ENCODE results near the gene TMEM272. TPM values are rescaled to one million over a fixed set of nuclear protein-coding genes. Genes with fewer than 3 reads are reported as not detected.

Gene TMEM272, protein sequence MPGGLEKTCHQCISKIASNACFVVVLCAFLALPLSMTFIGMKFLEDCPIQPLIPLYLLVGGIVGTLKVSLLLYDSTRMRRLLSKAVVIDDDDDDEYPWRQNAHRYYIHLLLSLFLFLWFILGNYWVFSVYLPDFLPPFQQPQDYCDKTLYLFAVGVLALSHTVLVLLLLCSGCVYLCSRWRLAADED
- not detected in 2 replicates for total RNA-seq (2014; rRNA removed)
- not detected for polyA plus RNA-seq (2012)

DNA sequence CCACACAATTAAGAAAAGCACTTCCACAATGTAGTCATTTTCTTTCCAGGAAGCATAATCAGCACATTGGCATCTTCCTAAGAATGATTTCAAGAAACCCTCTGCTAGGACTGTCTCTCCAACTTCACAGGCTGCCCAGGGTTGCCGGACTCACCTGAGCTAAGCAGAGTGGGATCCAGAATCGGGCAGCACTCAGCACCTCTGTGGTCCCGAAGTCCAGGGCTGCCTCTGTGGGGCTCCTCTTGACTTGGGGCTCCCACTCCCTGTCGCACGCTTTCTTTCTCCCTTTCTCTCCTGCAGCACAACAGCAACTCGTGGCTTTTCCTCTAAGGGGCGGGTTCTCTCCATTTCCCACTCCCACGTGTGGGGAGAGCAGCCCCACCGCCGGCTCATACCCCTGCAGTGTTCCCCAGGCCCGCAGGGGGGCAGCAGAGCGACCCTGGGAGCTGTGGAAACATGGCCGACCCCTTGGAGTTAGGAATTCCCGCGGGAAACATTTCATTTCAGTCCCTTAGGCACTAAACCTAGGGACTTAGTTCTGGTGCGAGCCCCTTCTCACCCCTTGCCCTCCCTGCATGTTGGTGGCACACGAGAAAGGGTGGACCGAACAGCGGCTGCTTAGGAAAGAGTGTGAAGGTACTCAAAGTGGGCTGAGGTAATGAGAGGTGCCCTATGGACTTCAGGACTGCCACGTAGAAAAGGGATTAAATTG, at the start of gene TMEM272:
TMEM272 (minus strand) TSS at position 316 of the 712 bp plus-strand sequence. CDS start 6,647 bp downstream, outside the sequence.
- peak; percentile 43 for DNase-seq (ENCODE audit: low read depth)

DNA sequence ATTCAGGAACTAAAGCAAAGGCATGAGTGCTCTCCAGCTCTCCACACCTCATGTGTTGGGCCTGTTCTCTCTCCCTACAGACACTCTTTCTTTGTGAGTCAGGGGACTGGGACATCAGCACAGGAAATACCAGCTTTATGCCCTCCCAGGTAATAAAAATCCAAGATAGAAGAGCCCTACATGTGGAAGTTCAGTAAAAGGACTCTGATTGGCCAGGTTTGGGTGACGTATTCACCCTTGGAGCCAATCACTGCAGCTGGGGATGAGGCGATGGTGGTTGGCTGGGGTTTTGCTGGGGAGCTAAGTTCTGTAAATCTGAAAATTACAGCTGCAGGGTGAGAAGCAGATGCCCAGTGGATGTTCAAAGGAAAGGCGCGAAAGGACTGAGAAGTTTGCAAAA, 49.3 kb upstream of the TMEM272 start:
- peak; percentile 29 for DNase-seq (ENCODE audit: low read depth)

DNA sequence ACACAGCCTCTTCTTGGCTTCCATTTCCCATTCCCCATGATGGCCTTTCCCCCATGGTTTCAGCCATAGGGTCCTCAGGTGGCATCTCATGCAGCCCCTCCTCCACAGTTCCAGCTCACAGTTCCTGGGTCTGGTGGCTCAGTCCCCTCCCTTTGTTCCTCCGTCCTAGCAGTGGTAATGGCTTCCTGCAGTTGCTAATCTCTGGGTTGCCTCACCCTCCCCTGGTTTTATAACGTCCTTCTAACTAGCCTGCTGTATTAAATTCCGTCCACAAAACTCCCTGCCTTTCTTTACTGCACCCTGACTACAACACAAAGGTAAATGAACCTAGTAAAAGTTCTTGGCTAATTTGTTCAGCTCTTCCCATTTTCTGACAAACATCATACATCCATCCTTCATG, 47.7 kb upstream of the TMEM272 start:
- no peak for DNase-seq (ENCODE audit: low read depth)

DNA sequence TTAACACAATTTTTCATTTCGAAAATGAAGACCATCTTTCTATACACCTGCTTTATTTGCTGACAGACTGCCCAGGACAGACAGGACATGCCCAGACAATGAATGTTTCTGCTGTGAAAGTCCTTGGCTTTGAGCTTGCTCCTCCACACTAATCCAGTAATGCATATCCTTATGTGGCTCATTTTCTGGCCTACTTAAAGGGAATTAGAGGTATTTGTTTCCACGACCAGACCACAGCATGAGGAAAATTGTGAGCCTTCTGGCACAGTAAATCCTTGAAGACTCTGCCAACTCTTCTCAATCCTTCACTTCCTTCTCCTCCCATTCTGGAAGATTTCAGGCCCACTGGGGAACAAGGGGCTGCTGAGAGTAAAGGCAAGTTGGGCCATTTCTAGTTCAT, 42.5 kb upstream of the TMEM272 start:
- DNase-seq (ENCODE audit: low read depth) = no peak

DNA sequence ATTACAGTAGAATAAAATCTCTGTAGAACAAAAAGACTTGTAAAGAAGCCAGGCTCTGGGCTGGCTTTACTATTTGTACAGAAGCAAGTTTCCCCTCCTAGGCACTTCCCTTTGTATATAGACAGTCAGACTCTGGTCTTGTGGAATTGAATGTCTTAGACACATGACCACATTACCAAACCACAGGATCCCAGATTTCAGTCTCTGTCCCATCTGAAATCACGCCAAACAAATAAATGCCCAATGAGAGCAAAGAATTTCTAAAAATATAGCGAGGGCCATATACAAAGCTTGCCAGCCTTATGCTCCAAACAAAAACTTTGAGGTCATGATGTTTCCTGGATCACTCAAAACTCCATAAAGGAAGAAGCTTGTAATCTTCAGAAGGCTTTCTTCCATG, 40.7 kb upstream of the TMEM272 start:
- no peak for DNase-seq (ENCODE audit: low read depth)

DNA sequence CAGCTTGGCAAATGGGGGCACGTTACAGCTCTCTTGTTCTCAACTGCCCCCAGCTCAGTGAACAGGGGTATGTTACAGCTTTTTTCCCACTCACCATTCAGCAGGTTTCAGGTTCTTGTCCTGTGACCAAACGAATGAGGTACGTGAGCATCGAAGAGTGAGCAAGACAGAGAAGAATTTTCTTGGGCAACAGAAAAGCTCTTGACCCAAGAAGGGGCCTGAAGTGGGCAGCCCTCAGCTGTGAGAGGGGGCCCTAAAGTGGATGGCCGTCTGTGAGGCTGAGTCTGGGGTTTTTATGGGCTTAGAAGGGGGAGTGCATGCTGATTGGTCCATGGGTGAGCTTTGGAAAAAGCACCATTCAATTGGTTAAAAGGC, 38.2 kb upstream of the TMEM272 start:
- DNase-seq (ENCODE audit: low read depth) = no peak

DNA sequence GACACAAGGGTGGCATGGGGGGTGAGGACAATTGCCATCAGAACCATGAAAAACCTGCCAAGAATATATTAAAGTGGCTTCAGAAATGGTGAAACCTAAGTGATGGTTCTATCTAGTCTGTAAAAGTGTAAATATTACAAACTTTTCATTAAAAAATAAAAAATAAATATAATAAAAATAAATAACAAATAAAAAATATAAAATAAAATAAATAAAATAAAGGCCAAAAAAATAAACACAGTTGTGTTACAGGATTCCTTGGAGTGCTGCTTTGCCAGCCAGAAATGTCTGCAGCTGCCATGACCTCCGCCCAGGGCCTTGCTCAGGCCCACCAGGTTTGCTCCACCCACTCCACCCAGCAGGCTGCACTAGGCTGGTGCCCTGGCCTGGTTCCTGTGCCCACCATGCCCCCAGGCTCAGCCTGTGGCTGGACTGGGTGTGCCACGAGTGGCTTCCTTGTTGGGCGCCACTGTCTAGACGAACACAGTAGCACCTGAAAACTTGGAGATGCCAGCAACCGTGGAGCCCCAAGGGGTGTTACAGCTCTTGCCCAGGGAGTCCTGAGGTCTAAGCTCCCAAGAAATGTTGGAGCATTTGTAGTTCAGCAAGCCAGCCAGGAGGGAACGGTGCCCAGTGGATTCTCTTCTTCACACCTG, 37.7 kb upstream of the TMEM272 start:
- no peak for DNase-seq (ENCODE audit: low read depth)

DNA sequence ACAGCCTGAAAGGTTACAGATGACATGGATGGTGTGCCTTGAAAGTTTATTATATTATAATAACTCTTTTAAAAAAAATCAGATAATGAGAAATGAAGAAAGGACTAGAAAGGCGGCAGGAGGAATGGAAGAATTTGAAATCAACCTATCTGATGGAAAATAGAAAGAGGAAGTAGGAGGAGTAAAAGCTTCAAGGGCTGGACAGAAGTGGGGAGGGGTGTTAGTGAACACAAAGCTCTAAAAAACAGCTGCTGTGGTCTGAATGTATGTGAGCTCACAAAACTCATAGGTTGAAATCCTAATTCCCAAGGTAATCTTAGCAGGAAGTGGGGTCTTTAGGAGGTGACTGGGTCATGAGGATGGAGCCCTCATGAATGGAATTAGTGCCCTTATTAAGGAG, 36.3 kb upstream of the TMEM272 start:
- DNase-seq (ENCODE audit: low read depth) = no peak

DNA sequence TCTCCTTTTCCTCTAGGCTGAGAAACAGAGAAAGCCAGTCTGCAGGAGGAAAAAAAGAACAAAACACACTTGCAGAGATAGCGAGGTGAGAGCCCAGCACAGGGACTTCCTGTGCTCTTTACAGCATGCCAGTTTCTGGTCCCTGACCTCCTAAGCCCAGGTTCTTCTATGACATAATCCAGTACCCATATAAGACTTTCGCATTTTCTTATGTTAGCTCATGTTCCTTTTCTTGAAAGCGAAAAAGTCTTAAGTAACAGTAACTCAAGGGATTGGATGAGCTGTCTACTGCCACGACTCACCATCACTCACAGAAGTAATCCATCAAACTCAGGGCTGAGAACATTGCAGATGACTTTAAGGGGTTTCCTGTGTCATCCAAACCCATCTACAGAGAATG, 34.2 kb upstream of the TMEM272 start:
- no peak for DNase-seq (ENCODE audit: low read depth)

DNA sequence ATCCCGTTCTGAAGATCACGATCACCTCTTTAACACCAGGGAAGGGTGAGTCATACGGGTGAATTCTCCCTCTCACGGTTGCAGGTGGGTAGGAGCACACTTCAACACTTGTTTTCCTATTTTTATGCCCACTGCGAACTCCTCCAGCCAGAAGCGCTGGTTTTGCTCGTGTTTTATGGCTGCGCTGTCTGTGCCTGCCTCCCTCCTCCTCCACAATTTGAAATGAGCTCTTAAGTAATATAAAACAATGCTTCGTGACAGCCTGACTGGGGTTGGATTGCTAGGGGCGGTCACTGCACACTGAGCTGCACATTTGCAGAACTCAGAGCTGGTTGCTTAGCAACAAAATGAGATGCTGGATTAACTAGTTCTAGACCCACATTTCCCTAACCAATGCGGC, 29.7 kb upstream of the TMEM272 start:
- DNase-seq (ENCODE audit: low read depth) = no peak

DNA sequence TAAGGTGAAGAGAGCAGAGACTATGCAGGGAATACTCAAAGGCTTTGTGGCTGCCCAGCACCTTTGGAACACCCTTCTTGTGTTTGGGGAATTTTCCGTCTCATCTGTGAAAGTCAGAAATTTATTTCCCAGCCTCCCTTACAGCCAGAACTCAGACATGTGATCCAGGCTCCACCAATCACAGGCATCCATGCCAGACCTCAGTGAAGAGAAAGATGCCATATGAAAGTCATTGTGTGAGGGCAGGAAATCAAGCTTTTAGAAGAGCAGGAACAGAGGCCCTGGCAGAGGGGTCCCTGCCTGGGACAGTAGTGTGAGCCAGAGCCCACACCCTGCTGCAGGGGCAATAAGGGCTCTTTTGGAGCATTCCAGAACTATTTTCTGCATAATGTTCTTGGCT, 28.9 kb upstream of the TMEM272 start:
- no peak for DNase-seq (ENCODE audit: low read depth)

DNA sequence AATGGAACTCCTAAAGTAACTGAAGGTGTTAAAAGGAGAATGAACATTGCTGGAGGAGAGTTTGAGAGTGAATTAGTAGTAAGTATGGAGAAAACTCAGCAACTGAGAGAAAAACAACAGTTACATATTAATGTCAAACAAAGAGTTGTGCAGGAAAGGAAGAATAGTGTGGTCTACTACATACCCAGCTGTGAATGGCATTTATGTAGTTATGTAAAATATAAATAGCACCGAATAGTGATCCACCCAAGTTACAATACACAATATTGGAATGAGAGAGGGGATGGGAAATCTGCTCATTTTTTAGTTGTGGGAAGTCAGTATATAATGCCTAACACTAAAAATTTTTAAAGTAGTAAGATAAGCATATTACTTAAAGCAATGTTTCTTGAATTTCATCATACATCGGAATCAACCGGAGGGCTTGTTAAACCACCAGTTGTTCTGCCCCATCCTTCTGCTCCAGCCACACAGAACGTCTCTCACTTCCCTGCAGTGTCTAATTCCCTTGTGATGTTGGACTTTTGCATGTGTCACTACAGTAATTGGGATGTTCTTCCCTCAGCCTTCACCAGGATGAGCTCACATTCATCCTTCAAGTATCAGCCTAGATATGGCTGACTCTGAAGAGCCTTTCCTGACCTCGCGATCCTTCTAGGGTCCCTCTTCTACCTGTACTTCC, 28.3 kb upstream of the TMEM272 start:
- no peak for DNase-seq (ENCODE audit: low read depth)

DNA sequence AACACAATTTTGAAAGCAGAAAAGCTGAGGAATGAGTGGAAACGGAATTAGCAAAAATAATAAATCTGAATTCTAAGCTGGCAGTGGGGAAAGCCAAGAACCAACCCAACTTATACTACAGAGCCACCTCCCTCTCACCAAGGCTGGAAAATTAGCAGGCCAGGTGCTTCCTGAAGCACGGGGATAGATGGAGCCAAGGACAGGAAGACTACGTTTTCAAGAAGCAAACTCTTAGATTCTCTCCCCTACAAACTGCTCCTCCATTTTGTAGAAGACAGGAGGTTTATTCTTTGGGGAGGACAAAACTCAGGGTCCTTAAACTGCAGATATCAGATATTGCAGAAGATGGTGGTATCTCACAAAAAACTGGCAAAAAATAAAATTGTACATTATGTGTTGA, 25.6 kb upstream of the TMEM272 start:
- DNase-seq (ENCODE audit: low read depth) = no peak

DNA sequence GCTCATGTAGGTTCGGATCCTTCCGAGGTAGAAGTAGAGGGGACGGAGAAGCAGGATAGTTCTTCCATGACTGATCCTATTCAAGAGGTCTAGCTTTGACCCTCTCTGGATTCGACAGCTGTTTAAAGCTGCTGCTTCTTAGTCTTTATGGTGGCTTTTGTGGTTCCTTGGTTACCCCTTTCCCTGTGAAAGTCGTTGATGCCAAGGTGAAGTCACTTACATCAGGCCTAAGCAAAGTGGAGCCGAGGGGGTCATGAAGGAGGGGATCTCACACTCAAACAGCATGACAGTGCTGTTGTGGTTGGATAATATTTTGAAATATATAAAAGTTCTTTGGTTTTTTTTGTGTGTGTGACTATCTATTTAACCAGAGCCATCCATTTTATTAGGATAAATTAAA, 24.9 kb upstream of the TMEM272 start:
- no peak for DNase-seq (ENCODE audit: low read depth)

DNA sequence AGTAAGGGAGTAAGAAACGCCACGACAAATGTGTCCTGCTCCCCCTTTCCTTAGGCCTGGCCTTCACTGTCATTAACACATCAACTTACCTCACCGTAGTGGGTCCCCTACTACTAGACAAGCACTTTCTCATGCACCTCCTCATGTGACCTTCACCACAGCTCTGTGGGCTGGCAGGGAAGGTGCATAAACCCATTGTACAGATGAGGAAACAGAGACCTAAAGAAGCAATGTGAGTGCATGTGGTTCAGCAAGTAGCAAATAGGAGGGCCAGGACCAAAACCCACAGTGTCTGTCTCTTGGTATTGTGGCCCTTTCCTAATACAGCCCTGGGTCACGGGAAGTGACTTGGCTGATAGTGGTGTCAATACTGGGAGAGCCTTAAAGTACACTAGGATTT, 22.1 kb upstream of the TMEM272 start:
- no peak for DNase-seq (ENCODE audit: low read depth)

DNA sequence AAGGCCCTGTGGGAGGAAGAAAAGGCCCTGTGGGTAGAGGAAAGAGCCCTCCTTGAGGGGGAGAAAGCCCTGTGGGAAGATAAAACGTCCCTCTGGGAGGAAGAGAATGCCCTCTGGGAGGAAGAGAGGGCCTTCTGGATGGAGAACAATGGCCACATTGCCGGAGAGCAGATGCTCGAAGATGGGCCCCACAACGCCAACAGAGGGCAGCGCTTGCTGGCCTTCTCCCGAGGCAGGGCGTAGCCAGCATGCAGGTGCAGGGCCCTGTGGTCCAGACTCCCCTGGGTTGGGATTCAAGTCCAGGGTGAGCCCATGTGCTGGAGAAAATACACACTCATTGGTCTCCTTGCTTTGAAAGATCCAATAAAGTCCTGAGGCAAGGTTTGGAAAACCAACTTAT, 20.9 kb upstream of the TMEM272 start:
- DNase-seq (ENCODE audit: low read depth) = no peak

DNA sequence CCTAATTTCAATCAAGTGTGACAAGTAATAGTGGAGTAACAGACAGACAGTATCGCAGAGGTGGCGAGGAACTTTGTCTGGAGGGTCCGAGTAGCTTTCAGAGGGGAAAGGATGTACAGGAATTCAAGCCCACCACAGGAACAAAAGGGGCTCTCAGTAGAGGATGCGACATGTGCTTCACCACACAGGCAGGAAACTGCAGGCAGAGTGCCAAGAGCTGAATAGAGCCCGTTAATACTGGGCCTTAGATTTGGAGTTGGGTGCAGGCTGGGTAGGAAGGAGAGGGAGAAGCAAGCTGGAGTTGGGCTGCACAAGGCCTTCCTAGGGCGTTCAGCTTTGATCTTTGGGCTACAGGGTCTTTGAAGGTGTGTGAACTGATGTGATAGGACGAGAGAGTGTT, 18.0 kb upstream of the TMEM272 start:
- no peak for DNase-seq (ENCODE audit: low read depth)

DNA sequence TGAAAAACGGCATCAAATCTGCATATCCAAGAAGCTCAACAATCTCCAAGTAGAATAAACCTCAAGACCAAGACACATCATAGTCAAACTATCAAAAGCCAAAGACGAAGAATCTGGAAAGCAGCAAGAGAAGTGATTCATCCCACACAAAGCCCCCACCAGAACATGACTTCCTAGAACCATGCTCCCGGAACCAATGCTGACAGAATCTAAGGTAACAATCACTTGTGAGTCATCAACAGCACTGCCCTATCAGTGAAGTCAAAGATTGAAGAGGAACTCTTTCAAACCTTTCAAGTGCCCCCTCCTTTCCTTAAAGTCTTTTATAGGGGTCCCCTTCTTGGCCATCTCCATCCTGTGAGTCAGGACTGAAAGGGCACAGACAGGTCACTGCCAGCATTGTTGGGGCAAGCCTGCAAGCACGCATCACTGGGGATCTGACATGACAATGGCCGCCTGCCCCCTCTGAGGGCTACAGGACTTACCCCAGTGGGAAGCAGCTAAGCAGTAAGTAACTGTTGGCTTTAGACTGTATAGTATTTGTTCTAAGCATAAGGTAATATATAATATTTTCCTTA, 16.8 kb upstream of the TMEM272 start, which contains the start of gene CCDC70:
CCDC70 (plus strand) TSS at position 247 of the 578 bp plus-strand sequence. CDS start 3,443 bp downstream, outside the sequence.
- DNase-seq (ENCODE audit: low read depth) = peak; percentile 34

DNA sequence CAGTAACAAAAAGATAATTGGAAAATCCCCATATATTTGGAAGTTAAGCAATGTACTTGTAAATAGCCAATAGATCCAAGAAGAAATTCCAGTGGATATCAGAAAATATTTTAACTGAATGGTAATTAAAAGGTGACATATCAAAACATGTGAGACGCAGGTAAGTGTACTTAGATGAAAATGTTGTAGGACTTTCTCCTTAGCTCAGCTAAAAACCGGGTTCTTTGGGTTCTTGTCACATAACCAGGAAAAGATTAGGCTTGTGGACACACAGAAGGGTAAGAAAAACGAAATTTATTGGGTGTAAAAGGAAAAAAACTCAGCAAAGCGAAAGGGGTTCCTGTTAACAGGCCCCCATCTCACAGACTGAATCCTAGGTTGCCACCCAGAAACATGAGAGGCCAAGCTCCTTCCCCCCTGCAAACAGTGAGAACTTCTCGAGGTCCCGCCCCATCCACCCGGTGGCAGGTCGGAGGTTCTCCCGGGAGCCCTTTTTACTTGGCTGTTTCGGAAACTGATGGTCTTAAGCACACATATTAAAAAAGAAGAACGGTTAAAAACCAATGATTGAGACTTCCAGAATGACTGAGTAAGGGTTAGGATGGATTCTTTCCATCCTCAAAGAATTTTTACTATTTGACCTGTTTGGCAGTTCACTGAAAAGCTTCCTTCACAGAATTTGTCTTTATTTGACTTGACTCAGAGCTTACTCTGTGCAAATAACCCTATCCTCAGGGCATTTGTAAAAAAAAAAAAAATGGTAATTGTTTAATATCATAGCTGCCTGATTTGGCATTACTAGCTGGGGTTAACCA, 13.7 kb upstream of the TMEM272 start:
- DNase-seq (ENCODE audit: low read depth) = no peak

DNA sequence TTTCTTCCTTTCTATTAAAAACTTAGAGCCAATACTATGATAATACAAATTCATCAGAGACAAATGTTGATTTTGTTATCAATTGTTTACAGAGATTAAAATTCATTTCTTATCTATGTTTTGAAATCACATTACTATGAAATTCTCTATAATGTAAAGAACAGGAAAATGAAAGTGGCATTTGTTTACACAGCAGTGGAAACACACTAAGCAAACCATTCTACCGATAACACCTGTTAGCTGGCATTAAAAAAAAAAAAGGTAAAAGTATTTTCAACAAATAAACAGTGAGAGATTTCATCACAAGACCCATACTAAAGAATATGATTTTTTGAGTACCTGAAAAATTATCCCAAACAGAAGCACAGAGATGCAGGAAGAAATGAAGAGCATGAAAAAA, 12.0 kb upstream of the TMEM272 start:
- no peak for DNase-seq (ENCODE audit: low read depth)

Measured in LHCN-M2 (cell line).